SK-N-SH (cell line): ENCODE data around the gene CADM1. TPM values are rescaled to one million over a fixed set of nuclear protein-coding genes. Genes with fewer than 3 reads are reported as not detected.

Experiments
- CTCF ChIA-PET: fragments of 300-600, 350-600 bp; formaldehyde crosslinking; extraction: SDS; loops from one replicate; lab custom pipeline; 2021; lab: Yijun Ruan, JAX
- POLR2A ChIA-PET: fragments of 350-600 bp; sonication (Branson Sonifier 250); formaldehyde crosslinking; extraction: SDS; loops from one replicate; lab custom pipeline; 2020; ENCODE audit warnings: antibody characterized with exemption, inconsistent platforms; lab: Yijun Ruan, JAX
- DNase-seq: peaks from one replicate; pipeline ENCODE4 v3.0.0; 2012
- H2AFZ ChIP-seq: fragments of 200-600 bp; sonication (generic); 2 replicates; pipeline ENCODE4 v1.8.1; 2016; ENCODE audit warnings: antibody characterized with exemption, mild to moderate bottlenecking, low read depth
- H3F3A ChIP-seq: fragments of 200-600 bp; sonication (generic); replicated peaks from 2 replicates; pipeline ENCODE3; 2016; ENCODE audit warnings: antibody characterized with exemption, mild to moderate bottlenecking; ENCODE audit not compliant: insufficient read depth
- H3K27ac ChIP-seq, 2 experiments: fragments of 200-500 bp in 1 of 2; fragments of 200-600 bp in 1 of 2; sonication (Bioruptor generic) in 1 of 2; sonication (generic), shearing (Covaris generic) in 1 of 2; 2 replicates each; pipeline versions ENCODE4 v1.5.1 to v1.6.1; 2014 to 2016; ENCODE audit warnings: low read depth in 2 of 2, inconsistent platforms in 1 of 2, low read length in 1 of 2, mild to moderate bottlenecking in 1 of 2, mixed read lengths in 1 of 2
- H3K27me3 ChIP-seq: fragments of 200-600 bp; sonication (generic), shearing (Covaris generic); 2 replicates; pipeline ENCODE4 v1.6.1; 2016; ENCODE audit warnings: mixed run types; ENCODE audit not compliant: insufficient read depth
- H3K36me3 ChIP-seq, 2 experiments: fragments of 200-500 bp in 1 of 2; fragments of 200-600 bp in 1 of 2; sonication (Bioruptor generic) in 1 of 2; sonication (generic) in 1 of 2; replicated peaks in 1 of 2; 2 replicates each; pipeline versions ENCODE3 to v1.5.1; 2014 to 2016; ENCODE audit warnings: low read length in 1 of 2, mild to moderate bottlenecking in 1 of 2; ENCODE audit not compliant: insufficient read depth in 2 of 2, control insufficient read depth in 1 of 2
- H3K4me1 ChIP-seq, 2 experiments: fragments of 200-500 bp in 1 of 2; fragments of 200-600 bp in 1 of 2; sonication (Bioruptor generic) in 1 of 2; sonication (generic), shearing (Covaris generic) in 1 of 2; 2 replicates each; pipeline versions ENCODE4 v1.5.1 to v1.6.1; 2014 to 2016; ENCODE audit warnings: low read depth in 1 of 2, low read length in 1 of 2, mixed run types in 1 of 2; ENCODE audit not compliant: insufficient read depth in 2 of 2, control insufficient read depth in 1 of 2
- H3K4me2 ChIP-seq: fragments of 200-600 bp; sonication (generic), shearing (Covaris generic); 2 replicates; pipeline ENCODE4 v1.6.1; 2017; ENCODE audit warnings: mixed run types
- H3K4me3 ChIP-seq, 2 experiments: fragments of 200-500 bp in 1 of 2; fragments of 200-600 bp in 1 of 2; sonication (Bioruptor generic) in 1 of 2; sonication (generic), shearing (Covaris generic) in 1 of 2; 2 replicates each; pipeline versions ENCODE4 v1.5.1 to v1.8.1; 2014 to 2016; ENCODE audit warnings: low read depth in 2 of 2, inconsistent platforms in 1 of 2, low read length in 1 of 2, mild to moderate bottlenecking in 1 of 2, mixed read lengths in 1 of 2, moderate library complexity in 1 of 2
- H3K79me2 ChIP-seq: fragments of 200-600 bp; sonication (generic); 2 replicates; pipeline ENCODE4 v1.8.1; 2017; ENCODE audit warnings: mild to moderate bottlenecking; ENCODE audit not compliant: insufficient read depth
- H3K9ac ChIP-seq: fragments of 200-600 bp; sonication (generic); 2 replicates; pipeline ENCODE4 v1.6.1; 2017; ENCODE audit warnings: mixed run types
- H3K9me2 ChIP-seq: fragments of 200-600 bp; sonication (generic); 2 replicates; pipeline ENCODE4 v1.6.1; 2017; ENCODE audit warnings: mixed run types
- H3K9me3 ChIP-seq: fragments of 200-600 bp; sonication (generic); 2 replicates; pipeline ENCODE4 v1.6.1; 2017; ENCODE audit warnings: mixed run types, mild to moderate bottlenecking, moderate library complexity
- H4K20me1 ChIP-seq: fragments of 200-600 bp; sonication (generic); 2 replicates; pipeline ENCODE4 v1.6.1; 2017; ENCODE audit warnings: mild to moderate bottlenecking, mixed run types; ENCODE audit not compliant: insufficient read depth
- ELF1 ChIP-seq: IDR thresholded peaks from 2 replicates; pipeline ENCODE4 v1.4.0; 2012
- EZH2phosphoT487 ChIP-seq: fragments of 200-600 bp; sonication (generic); IDR thresholded peaks from 2 replicates; pipeline ENCODE4 v1.6.1; 2017; ENCODE audit warnings: low read depth, mixed run types, mild to moderate bottlenecking, antibody characterized with exemption, moderate library complexity, borderline replicate concordance
- FOXJ3 ChIP-seq: sonication (generic); formaldehyde crosslinking; IDR thresholded peaks from 2 replicates; pipeline ENCODE4 v1.5.1; 2020; ENCODE audit warnings: mild to moderate bottlenecking, missing genetic modification reagents
- GATA2 ChIP-seq: sonication (generic); formaldehyde crosslinking; IDR thresholded peaks from 2 replicates; pipeline ENCODE4 v1.5.0; 2020; ENCODE audit warnings: mild to moderate bottlenecking, missing genetic modification reagents
- MEF2A ChIP-seq: IDR thresholded peaks from 2 replicates; pipeline ENCODE4 v1.4.0; 2012; ENCODE audit warnings: low read depth, borderline replicate concordance
- MXI1 ChIP-seq: IDR thresholded peaks from 2 replicates; pipeline ENCODE4 v1.6.1; 2012; ENCODE audit warnings: mild to moderate bottlenecking, low read depth, low read length, improper control_type of control experiment
- POLR2AphosphoS5 ChIP-seq: IDR thresholded peaks from 2 replicates; pipeline ENCODE4 v1.6.1; 2012; ENCODE audit warnings: low read depth, low read length
- RCOR1 ChIP-seq: fragments of 150-350 bp; IDR thresholded peaks from 2 replicates; pipeline ENCODE4 v1.6.1; 2017; ENCODE audit warnings: antibody characterized with exemption, low read length
- RFX5 ChIP-seq: IDR thresholded peaks from 2 replicates; pipeline ENCODE4 v1.6.1; 2012; ENCODE audit warnings: mild to moderate bottlenecking, improper control_type of control experiment, low read length
- SMC3 ChIP-seq: IDR thresholded peaks from 2 replicates; pipeline ENCODE4 v1.6.1; 2012; ENCODE audit warnings: low read depth, low read length, improper control_type of control experiment
- TAF1 ChIP-seq: IDR thresholded peaks from 2 replicates; pipeline ENCODE4 v1.6.1; 2012; ENCODE audit warnings: low read depth, mild to moderate bottlenecking, low read length, moderate library complexity, borderline replicate concordance
- USF2 ChIP-seq: fragments of 150-350 bp; IDR thresholded peaks from 2 replicates; pipeline ENCODE4 v1.6.1; 2017; ENCODE audit warnings: antibody characterized with exemption, low read length, low read depth, borderline replicate concordance
- WGBS: methylation state at CpG from one replicate; pipeline ENCODE4 v1.1.6; 2017; ENCODE audit warnings: low lambda C conversion rate; 5-methylcytosine and 5-hydroxymethylcytosine counted together
- polyA plus RNA-seq, 3 experiments: library from polyadenylated mRNA; depleted of rRNA; stranded (reverse); fragments of >200 nt; gene quantifications; 2 replicates each; pipeline ENCODE4 v1.2.3, GENCODE V29; 2012
- TF ChIP-seq, protein P1 (sequence below): fragments of 150-350 bp; IDR thresholded peaks from 2 replicates; pipeline ENCODE4 v1.6.1; 2016; ENCODE audit warnings: mild to moderate bottlenecking, low read depth, low read length
- TF ChIP-seq, protein P2 (sequence below): IDR thresholded peaks from 2 replicates; pipeline ENCODE4 v1.6.1; 2012; ENCODE audit warnings: mild to moderate bottlenecking, low read depth, low read length, moderate library complexity

Gene CADM1
- polyA plus RNA-seq, 1 of the 3 experiments (the other 2 are of a cell fraction), result 7.9 TPM

DNA sequence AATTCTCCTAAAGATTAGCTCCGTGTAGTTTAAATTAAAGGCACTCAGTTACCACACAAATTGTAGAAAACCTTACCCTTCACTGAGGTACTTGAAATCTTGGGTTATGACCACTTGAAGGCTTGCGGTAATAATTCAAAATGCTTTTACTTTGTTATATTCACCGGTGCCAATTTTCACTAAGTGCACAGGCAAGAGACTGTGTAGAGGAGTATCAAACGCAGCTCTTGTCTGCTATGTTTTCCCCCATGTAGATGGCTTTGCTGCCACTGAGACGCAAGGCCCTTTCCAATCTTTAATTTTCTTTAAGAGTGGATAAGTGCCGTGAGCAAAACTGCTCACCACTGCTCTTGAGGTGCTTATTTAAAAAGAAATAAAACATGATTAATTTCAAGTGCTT, 155.8 kb downstream of the CADM1 start:
- H3F3A ChIP-seq, result no peaks in the 10 kb centered on the region
- no peak overlapping the region for H3K9ac ChIP-seq
- H3K36me3 ChIP-seq, result no peaks in the 10 kb centered on the region
- H4K20me1 ChIP-seq, result no peaks in the 10 kb centered on the region
- no peak overlapping the region for H3K4me2 ChIP-seq
- WGBS, result 78% methylated on average over 6 of the region's 6 CpGs
- no peaks in the 10 kb centered on the region for H3K27me3 ChIP-seq
- no peaks in the 10 kb centered on the region for H3K9me3 ChIP-seq
- ChIA-PET POLR2A (no interaction called here), CTCF (interaction anchor here (1.3 kb wide), 1 partner anchor 15 kb away, joined by 3 read pairs; no protein-coding TSS in a partner anchor)
- no peak for DNase-seq
- no peaks in the 10 kb centered on the region for H3K9me2 ChIP-seq
- TF ChIP-seq ELF1 (no peak), EZH2phosphoT487 (no peak), POLR2AphosphoS5 (no peak), MXI1 (no peak), TAF1 (no peak), RCOR1 (no peak), RFX5 (no peak), USF2 (no peak)
- TF ChIP-seq, protein P1, sequence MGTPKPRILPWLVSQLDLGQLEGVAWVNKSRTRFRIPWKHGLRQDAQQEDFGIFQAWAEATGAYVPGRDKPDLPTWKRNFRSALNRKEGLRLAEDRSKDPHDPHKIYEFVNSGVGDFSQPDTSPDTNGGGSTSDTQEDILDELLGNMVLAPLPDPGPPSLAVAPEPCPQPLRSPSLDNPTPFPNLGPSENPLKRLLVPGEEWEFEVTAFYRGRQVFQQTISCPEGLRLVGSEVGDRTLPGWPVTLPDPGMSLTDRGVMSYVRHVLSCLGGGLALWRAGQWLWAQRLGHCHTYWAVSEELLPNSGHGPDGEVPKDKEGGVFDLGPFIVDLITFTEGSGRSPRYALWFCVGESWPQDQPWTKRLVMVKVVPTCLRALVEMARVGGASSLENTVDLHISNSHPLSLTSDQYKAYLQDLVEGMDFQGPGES, result no peak
- TF ChIP-seq, protein P2, sequence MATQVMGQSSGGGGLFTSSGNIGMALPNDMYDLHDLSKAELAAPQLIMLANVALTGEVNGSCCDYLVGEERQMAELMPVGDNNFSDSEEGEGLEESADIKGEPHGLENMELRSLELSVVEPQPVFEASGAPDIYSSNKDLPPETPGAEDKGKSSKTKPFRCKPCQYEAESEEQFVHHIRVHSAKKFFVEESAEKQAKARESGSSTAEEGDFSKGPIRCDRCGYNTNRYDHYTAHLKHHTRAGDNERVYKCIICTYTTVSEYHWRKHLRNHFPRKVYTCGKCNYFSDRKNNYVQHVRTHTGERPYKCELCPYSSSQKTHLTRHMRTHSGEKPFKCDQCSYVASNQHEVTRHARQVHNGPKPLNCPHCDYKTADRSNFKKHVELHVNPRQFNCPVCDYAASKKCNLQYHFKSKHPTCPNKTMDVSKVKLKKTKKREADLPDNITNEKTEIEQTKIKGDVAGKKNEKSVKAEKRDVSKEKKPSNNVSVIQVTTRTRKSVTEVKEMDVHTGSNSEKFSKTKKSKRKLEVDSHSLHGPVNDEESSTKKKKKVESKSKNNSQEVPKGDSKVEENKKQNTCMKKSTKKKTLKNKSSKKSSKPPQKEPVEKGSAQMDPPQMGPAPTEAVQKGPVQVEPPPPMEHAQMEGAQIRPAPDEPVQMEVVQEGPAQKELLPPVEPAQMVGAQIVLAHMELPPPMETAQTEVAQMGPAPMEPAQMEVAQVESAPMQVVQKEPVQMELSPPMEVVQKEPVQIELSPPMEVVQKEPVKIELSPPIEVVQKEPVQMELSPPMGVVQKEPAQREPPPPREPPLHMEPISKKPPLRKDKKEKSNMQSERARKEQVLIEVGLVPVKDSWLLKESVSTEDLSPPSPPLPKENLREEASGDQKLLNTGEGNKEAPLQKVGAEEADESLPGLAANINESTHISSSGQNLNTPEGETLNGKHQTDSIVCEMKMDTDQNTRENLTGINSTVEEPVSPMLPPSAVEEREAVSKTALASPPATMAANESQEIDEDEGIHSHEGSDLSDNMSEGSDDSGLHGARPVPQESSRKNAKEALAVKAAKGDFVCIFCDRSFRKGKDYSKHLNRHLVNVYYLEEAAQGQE, result no peak
- peaks cover 0 to 46% of the 10 kb centered on the region in 2 experiments; a peak in 2 of 4 replicates for H3K4me1 ChIP-seq
- H2AFZ ChIP-seq, result no peak overlapping the region
- H3K27ac ChIP-seq, result peak overlapping the region in 1 of 2 experiments; percentile 16; a peak in 1 of 4 replicates
- no peaks in the 10 kb centered on the region for H3K79me2 ChIP-seq
- no peak overlapping the region for H3K4me3 ChIP-seq

GRCh38 chr11:115347106-115347505, 157.1 kb downstream of the CADM1 start:
- H3F3A ChIP-seq, result no peaks in the 10 kb centered on the region
- H3K27ac ChIP-seq, result no peak overlapping the region
- POLR2A ChIA-PET, result interaction anchor here (1.6 kb wide), 1 partner anchor 158 kb away, joined by 4 read pairs; the partner anchor contains the start of gene CADM1
- no peaks in the 10 kb centered on the region for H3K27me3 ChIP-seq
- H3K4me3 ChIP-seq, result no peak overlapping the region
- no peaks in the 10 kb centered on the region for H3K79me2 ChIP-seq
- WGBS, result 79% methylated on average over 4 of the region's 4 CpGs
- H4K20me1 ChIP-seq, result no peaks in the 10 kb centered on the region
- no peak overlapping the region for H3K9ac ChIP-seq
- no peak for DNase-seq
- TF ChIP-seq, protein P1, result no peak
- TF ChIP-seq GATA2 (no peak), FOXJ3 (CRISPR knock-in tag) (no peak), MEF2A (no peak), SMC3 (no peak)
- TF ChIP-seq, all 33 proteins: peak for 0
- Histone ChIP-seq H3K4me1 (peaks cover 0 to 39% of the 10 kb centered on the region in 2 experiments; a peak in 2 of 4 replicates), H3K4me2 (no peak overlapping the region), H2AFZ (no peak overlapping the region), H3K36me3 (no peaks in the 10 kb centered on the region), H3K9me2 (no peaks in the 10 kb centered on the region), H3K9me3 (no peaks in the 10 kb centered on the region)
- CTCF ChIA-PET, result interaction anchor here (1.1 kb wide), 1 partner anchor 12 kb away, joined by 3 read pairs; no protein-coding TSS in a partner anchor
